ENCODE results near the gene VRK3.

GRCh38 chr19:49968279-49968922 lies 56.8 kb downstream of the VRK3 start:
- no peak for TF ChIP-seq USF2 (IDR thresholded peaks at IDR 0.05; ENCODE audit: borderline replicate concordance, low read depth, low read length)
- TF ChIP-seq YY1 (IDR thresholded peaks at IDR 0.05; ENCODE audit: low read depth) = no peak
- no peak for TF ChIP-seq CTCF (IDR thresholded peaks at IDR 0.05)
- TF ChIP-seq ELF1 (IDR thresholded peaks at IDR 0.05) = no peak
- no peak for TF ChIP-seq TCF12 (IDR thresholded peaks at IDR 0.05)
- no peak for TF ChIP-seq POLR2AphosphoS5 (IDR thresholded peaks at IDR 0.05; ENCODE audit: low read depth, low read length)

Data from SK-N-SH (cell line).